ENCODE results near the gene CFAP74. TPM values are rescaled to one million over a fixed set of nuclear protein-coding genes. Genes with fewer than 3 reads are reported as not detected.

Gene CFAP74
- total RNA-seq, 1 experiment from 2014 or later, result not detected

DNA sequence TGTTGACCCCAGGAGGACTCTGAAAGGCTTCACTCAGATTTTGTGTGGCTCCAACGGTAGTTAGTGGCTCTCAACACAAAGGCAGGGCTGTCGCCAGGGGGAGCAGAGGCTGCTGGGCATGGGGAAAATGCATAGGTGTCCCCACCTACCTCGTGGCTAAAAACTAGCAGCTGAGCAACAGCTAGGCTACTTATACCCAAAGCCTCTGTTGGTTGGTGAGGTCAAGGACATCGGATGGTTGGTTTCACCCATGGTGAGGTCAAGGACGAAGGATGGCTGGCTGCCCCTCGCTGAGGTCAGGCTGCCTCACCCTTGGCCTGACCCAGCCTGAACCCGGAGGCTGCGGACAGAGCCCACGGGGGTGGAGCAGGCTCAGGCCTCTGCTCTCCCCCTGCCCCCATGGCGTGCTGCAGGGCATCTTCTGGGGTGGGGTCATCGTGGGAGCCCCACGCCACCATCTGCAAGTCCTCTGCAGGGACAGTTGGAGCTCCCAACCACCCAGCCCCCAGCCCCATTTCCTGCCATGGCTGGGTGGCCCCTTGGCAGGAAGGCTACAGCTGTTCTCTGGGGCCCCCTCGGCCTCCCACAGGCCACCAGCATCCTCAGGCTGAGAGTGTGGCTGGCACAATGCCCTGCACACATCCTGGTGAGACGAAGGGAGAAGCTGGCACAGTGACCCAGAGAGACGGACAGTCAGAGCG, 104.2 kb downstream of the CFAP74 start:
- no peaks in the 10 kb centered on the region for H3K9me3 ChIP-seq (replicated peaks)
- no peaks in the 10 kb centered on the region for H3K27me3 ChIP-seq (replicated peaks)
- H3K36me3 ChIP-seq, result no peaks in the 10 kb centered on the region
- H3K4me1 ChIP-seq (replicated peaks), result peaks cover 9% of the 10 kb centered on the region
- no peak overlapping the region for H3K4me3 ChIP-seq
- H3K27ac ChIP-seq, result no peak overlapping the region
- DNase-seq (ENCODE audit: low read depth in 1 of 2, low spot score in 2 of 2), result no peak

DNA sequence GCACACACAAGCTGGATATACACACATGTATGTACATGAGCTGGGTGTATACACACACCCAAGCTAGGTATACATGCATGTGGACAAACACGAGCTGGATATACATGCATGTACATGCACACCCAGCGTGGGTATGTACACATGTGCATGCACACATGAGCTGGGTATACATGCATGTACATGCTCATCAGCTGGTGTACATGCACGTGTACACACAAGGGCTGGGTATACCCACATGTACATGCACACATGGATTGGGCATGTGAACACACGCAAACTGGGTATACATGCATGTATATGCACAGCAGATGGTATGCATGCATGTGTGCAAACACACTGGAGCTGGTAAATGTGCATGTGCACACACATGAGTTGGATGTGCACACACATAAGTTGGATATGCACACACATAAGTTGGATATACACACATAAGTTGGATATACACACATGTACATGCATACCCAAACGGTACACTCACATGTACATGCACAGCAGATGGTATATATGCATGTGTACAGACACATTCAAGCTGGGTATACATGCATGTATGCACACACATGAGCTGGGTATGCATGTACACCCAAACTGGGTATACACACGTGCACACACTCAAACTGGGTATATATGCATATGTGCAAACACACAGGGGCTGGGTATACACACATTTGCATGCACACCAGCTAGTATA, 105.2 kb downstream of the CFAP74 start:
- Histone ChIP-seq H3K4me3 (no peak overlapping the region), H3K27ac (no peak overlapping the region), H3K9me3 (replicated peaks) (no peaks in the 10 kb centered on the region), H3K36me3 (no peaks in the 10 kb centered on the region), H3K4me1 (replicated peaks) (peaks cover 9% of the 10 kb centered on the region), H3K27me3 (replicated peaks) (no peaks in the 10 kb centered on the region)
- DNase-seq (ENCODE audit: low read depth in 1 of 2, low spot score in 2 of 2), result no peak

DNA sequence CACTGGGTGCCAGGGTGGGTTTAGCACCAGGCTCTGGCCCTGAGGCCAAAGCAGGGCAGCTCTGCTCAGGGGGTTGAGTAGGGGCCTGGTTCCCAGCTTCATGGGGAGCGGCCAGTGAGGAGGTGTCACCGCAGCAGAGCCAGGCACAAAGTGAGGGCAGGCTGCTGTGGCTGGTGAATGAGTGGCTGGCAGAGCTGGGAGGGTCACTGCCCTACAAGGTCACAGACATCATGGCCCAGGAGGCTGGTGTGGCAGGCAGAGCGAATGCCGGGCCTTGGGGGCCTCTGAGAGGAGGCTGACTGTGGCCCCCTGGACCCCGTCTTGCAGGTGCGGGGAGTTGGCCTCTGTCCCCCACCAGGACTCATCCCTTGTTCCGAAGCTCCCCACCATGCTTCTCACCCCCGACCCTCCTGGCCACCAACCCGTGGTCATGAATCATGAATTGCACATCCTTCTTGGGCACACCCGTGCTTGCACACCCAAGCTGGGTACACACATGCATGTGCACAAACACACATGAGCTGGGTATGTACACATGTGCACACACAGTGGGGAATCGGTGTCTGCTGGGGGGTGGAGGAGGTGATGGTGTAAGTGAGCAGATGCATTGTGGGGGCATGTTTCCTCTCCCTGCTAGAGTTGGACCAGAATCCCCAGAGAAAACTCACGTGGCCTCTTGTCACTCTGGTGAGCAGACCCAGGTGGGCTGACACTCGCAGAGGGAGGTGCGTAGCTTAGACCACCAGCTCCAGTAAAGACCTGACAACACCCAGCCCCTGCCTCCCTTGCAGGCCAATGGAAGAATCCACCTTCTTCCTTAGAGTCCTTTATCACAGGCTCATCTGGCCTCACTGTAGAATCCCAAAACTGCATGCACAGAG, 107.9 kb downstream of the CFAP74 start:
- H3K27ac ChIP-seq, result no peak overlapping the region
- H3K27me3 ChIP-seq (replicated peaks), result no peaks in the 10 kb centered on the region
- DNase-seq (ENCODE audit: low read depth in 1 of 2, low spot score in 2 of 2), result no peak
- H3K4me1 ChIP-seq (replicated peaks), result peaks cover 16% of the 10 kb centered on the region
- H3K36me3 ChIP-seq, result peaks cover 6% of the 10 kb centered on the region
- no peaks in the 10 kb centered on the region for H3K9me3 ChIP-seq (replicated peaks)
- H3K4me3 ChIP-seq, result no peak overlapping the region

DNA sequence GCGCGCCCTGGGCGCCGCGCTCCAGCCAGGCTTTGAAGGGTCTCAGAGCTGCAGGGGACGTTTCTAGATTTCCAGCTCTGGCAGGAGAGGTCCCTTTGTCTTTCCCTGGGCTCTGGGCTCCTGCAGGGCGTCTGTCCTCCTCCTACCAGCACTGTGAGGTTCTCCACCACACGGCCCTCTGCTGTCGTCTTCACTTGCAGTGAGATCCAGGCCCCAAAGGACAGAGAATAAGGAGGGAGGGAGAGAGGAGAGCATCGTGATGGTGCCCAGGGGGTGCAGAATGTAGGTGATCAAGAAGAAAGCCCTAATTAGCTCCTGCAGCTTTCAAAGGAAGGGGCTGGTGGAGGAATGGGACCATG, 108.5 kb downstream of the CFAP74 start:
- Histone ChIP-seq H3K36me3 (peaks cover 9% of the 10 kb centered on the region), H3K27me3 (replicated peaks) (no peaks in the 10 kb centered on the region), H3K27ac (no peak overlapping the region), H3K4me3 (no peak overlapping the region), H3K4me1 (replicated peaks) (peaks cover 16% of the 10 kb centered on the region), H3K9me3 (replicated peaks) (no peaks in the 10 kb centered on the region)
- no peak for DNase-seq (ENCODE audit: low read depth in 1 of 2, low spot score in 2 of 2)

DNA sequence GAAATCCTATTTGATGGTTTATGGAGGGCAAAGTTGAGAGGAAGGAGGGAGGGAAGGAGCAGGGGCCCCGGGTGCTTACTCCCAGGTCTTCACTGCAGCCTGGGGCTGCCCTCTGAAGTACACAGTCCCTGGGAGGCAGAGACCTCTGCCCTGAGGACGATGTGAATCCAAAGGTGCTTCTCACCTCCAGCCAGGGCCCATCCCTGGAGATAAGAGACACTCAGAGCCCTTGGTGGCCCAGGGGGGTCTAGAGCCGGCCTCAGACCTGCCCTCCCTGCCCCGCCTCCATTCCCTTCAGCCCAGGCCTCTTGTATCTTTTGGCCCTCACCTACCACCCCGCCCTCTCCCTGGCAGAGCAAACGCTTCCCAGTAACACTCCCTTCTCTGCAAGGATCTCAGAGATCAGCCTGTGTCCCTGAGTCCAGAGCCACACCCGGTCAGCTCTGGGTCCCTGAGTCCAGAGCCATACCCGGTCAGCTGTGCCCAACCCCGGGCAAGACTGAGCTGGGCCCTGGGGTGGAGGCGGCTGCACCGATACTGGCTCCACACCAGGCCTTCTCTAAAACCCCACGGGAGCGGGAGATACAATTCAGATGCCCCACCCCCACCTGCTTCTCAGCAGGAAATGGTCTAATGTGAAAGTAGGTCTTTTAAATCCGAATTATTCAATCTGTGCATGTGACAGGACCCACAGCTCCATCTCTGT, 109.1 kb downstream of the CFAP74 start:
- H3K4me1 ChIP-seq (replicated peaks), result peaks cover 16% of the 10 kb centered on the region
- no peak for DNase-seq (ENCODE audit: low read depth in 1 of 2, low spot score in 2 of 2)
- no peaks in the 10 kb centered on the region for H3K27me3 ChIP-seq (replicated peaks)
- H3K9me3 ChIP-seq (replicated peaks), result no peaks in the 10 kb centered on the region
- H3K4me3 ChIP-seq, result no peak overlapping the region
- H3K36me3 ChIP-seq, result peaks cover 12% of the 10 kb centered on the region
- no peak overlapping the region for H3K27ac ChIP-seq

DNA sequence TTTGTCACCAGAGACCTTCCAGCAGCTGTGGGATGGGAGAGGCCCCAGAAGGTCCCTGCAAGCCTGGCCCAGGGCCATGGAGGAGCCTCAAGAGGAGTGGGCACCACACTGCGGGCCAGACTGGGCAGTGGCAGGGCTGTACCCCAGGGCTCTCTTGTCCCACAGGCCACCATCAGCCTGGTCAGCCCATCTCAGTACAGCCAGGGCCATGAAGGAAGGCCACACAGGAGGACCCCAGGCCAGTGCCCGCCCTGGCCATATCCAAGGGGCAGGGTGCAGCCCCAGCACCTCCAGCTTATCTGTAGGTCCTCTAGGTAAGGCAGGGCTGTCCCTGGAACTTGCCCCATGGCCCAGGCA, 109.6 kb downstream of the CFAP74 start:
- Histone ChIP-seq H3K4me3 (no peak overlapping the region), H3K27me3 (replicated peaks) (no peaks in the 10 kb centered on the region), H3K4me1 (replicated peaks) (peaks cover 19% of the 10 kb centered on the region), H3K36me3 (peaks cover 12% of the 10 kb centered on the region), H3K27ac (no peak overlapping the region), H3K9me3 (replicated peaks) (no peaks in the 10 kb centered on the region)
- DNase-seq (ENCODE audit: low read depth in 1 of 2, low spot score in 2 of 2), result no peak

DNA sequence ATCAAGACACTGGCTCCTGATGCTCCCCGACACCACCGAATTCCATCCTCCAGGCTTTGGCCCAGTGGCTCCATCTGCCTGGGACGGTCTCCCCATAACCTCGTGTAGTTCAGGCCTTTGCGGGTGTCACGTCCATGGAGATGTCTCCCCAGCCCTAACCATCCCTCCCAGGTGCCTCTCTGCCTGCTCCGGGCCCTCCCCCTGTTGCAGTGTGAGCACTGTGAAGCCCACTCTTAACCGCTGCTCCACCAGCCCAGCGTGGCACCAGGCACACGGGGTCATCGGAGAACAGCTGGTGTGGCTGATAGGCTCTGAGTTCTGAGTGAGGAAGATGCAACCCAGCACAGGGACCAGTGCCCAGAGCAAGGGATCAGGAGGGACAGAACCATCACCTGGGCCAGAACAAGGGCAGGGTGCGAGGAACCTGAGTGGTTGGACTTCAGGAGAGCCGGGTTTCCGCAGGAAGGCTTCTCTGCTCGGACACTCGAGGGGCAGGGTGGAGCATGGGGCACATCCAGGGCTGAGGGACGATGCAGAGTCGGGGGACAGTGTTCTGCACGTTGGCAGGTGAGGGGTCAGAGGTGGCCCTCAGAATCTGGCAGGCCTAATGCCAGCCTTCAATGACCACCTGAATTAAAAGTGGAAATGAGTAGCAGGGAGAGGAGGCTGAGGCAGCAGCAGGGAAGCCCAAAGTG, 110.1 kb downstream of the CFAP74 start:
- H3K36me3 ChIP-seq, result peaks cover 13% of the 10 kb centered on the region
- no peak overlapping the region for H3K4me3 ChIP-seq
- H3K4me1 ChIP-seq (replicated peaks), result peaks cover 24% of the 10 kb centered on the region
- no peak overlapping the region for H3K27ac ChIP-seq
- H3K9me3 ChIP-seq (replicated peaks), result no peaks in the 10 kb centered on the region
- no peaks in the 10 kb centered on the region for H3K27me3 ChIP-seq (replicated peaks)
- no peak for DNase-seq (ENCODE audit: low read depth in 1 of 2, low spot score in 2 of 2)

DNA sequence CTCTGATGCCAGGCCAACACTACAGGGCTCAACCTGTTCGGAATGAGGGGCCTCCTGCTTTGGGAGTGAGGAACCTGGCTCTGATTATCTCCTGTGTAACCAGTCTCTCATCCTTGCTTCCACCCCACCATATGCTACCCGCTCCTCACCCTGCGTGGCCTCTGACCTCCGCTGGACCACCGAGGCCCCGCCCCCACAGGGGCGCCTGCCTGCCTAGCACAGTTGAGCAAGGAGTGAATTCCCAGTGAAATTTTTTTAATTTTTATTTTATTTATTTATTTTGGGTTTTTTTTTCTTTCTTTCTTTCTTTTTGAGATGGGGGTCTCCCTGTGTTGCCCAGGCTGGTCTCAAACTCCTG, 110.8 kb downstream of the CFAP74 start:
- no peak overlapping the region for H3K27ac ChIP-seq
- H3K36me3 ChIP-seq, result peaks cover 19% of the 10 kb centered on the region
- H3K4me1 ChIP-seq (replicated peaks), result peaks cover 31% of the 10 kb centered on the region
- no peaks in the 10 kb centered on the region for H3K27me3 ChIP-seq (replicated peaks)
- H3K9me3 ChIP-seq (replicated peaks), result no peaks in the 10 kb centered on the region
- no peak overlapping the region for H3K4me3 ChIP-seq
- no peak for DNase-seq (ENCODE audit: low read depth in 1 of 2, low spot score in 2 of 2)

DNA sequence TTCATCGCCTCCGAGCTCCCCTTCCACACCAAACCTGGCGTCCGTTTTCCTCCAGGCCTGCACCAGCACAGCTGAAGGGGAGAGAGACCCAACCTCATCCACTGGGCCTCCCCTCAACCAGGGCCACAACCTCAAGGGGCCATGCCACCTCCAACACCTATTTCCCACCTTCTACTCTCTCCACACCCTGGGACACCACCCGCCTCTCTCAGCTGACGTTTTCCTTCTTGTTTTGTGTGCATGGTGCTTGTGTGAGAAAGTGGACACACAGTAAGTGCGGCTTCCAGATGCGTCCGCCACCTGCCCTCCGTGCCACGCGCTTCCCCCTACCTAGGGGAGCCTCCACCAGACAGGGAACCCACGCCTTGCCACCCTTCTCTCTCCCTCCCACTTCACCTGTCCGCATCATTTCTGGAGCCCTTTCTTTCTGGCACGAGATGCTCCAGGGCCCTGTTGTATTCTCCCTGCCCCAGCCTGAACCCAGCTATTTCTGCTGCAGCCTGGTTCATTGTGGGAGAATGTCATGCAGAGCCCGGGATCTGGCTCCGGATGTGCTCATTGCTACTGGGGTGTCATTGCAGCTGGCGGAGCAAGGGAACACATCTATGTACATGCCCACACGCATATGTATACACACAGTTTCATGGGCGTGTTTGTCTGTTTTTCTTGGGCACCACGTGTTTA, 111.4 kb downstream of the CFAP74 start:
- Histone ChIP-seq H3K27ac (no peak overlapping the region), H3K27me3 (replicated peaks) (no peaks in the 10 kb centered on the region), H3K4me3 (peak overlapping the region; percentile 98), H3K36me3 (peaks cover 24% of the 10 kb centered on the region), H3K4me1 (replicated peaks) (peaks cover 33% of the 10 kb centered on the region), H3K9me3 (replicated peaks) (no peaks in the 10 kb centered on the region)
- DNase-seq (ENCODE audit: low read depth in 1 of 2, low spot score in 2 of 2), result no peak

DNA sequence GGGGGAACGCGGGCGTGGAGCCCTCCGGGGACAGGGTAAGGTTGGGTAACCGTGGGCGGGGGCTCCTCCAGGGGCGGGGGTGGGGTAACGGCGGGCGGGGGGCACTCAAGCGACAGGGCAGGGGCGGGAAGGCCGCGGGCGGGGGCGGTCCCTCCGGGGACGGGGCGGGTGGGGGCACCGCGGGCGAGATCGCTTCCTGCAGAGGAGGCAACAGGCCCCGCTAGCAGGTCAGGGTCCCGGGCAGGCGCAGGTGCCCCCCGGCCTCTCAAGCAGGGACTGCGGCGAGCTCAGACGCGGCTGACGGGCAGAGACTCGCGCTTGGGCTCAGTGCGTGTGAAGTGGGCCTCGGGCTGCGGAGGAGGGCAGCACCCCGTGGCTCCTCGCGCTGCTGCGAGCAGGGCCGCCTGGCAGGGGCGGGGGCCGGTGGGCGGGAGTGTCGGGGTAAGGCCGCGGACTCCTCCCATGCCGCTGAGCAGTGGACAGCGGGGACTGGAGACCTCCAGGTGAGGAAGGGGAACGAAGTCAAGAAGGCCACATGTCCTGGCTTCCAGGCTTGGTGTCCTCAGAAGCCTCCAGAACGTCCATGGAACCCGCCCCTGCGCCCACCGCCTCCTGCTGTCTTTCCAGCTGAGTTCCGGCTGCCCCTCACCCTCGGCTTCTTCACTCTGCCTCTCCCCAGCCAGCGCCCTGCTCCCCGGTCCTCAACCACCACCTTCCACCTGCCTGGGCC, 112.1 kb downstream of the CFAP74 start:
- Histone ChIP-seq H3K9me3 (replicated peaks) (no peaks in the 10 kb centered on the region), H3K4me1 (replicated peaks) (peaks cover 27% of the 10 kb centered on the region), H3K36me3 (peaks cover 28% of the 10 kb centered on the region), H3K4me3 (peak overlapping the region; percentile 98), H3K27me3 (replicated peaks) (no peaks in the 10 kb centered on the region), H3K27ac (peak overlapping the region; percentile 60)
- peak; percentile 39 to 71 for DNase-seq (ENCODE audit: low read depth in 1 of 2, low spot score in 2 of 2)

DNA sequence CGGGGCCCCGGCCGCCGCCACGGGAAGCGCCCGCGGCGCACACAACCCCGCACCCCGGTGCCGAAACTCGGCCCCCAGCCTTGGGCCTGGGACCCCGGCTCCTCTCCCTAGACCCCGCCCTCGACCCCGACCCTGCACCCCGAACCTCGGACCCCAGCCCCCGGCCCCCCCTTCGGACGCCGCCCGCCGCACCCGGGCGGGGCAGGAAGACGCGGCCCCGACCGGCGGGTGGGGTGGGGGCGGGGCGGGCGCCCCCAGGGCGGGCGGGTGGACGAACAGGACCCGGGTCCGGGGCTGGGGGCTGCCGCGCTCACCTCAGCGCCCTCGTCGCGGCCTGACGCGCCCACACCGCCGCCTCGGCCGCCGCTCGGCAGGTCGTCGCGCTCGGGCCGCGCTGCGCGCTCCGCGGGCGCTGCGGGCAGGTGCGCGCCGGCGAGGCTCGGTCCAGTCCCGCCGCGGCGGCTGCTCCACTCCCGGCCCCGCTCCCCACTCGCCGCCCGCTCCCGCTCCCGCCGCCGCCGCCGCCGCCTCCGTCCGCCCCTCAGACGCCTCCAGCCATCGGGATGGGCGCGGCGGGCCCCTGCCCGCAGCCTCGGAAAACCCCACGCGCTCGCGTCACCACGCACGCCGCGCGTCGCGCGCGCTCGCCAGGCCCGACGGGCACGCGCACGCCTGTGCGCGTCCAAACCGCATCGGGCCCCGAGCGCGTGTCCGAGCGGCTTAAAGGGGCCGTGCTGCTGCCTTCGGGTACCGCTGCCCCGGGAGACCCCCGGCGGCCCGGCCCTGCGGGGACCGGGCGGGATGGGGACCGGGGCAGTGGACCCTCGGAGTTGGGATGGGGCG, 112.9 kb downstream of the CFAP74 start, which contains the start of gene GNB1:
Gene GNB1, minus strand, starts transcription at position 582 of the 843 bp plus-strand sequence. CDS start 65,634 bp downstream, outside the sequence.
- peak within 1 kb of the TSS; percentile 98 for H3K4me3 ChIP-seq
- no peaks in the 10 kb centered on the region for H3K9me3 ChIP-seq (replicated peaks)
- DNase-seq (ENCODE audit: low read depth in 1 of 2, low spot score in 2 of 2), result peak; percentile 81 to 86
- peaks cover 27% of the 10 kb centered on the region for H3K4me1 ChIP-seq (replicated peaks)
- peak within 1 kb of the TSS; percentile 90 for H3K27ac ChIP-seq
- H3K27me3 ChIP-seq (replicated peaks), result no peaks in the 10 kb centered on the region
- H3K36me3 ChIP-seq, result peaks cover 32% of the 10 kb centered on the region

Data from SJSA1 (cell line).